Peyer's patch (tissue), 4 donors: ENCODE results near the gene GOLGA2. TPM values are rescaled to one million over a fixed set of nuclear protein-coding genes. Genes with fewer than 3 reads are reported as not detected.

Source experiments
- DNase-seq, 3 donors: peaks; one replicate each; pipeline ENCODE4 v3.0.0-alpha.2; 2017 to 2019
- H3K27ac ChIP-seq, 4 donors: fragments of 200-600 bp; sonication (generic); one replicate each; pipeline ENCODE4 v1.5.1; 2016 to 2019
- H3K27me3 ChIP-seq, 2 donors: fragments of 200-600 bp; sonication (generic); one replicate each; pipeline ENCODE4 v1.5.1; 2019
- H3K36me3 ChIP-seq, 3 donors: fragments of 200-600 bp; sonication (generic); one replicate each; pipeline ENCODE4 v1.5.1; 2016 to 2019
- H3K4me1 ChIP-seq, 4 donors: fragments of 200-600 bp; sonication (generic); one replicate each; pipeline ENCODE4 v1.5.1; 2016 to 2019
- H3K4me3 ChIP-seq, 4 donors: fragments of 200-600 bp; sonication (generic); 1 replicate in 3 of 4; 2 replicates in 1 of 4; pipeline ENCODE4 v1.5.1; 2016 to 2019; ENCODE audit warnings: mild to moderate bottlenecking in 1 of 4
- H3K9me3 ChIP-seq, 4 donors: fragments of 200-600 bp; sonication (generic); one replicate each; pipeline ENCODE4 v1.5.1; 2016 to 2019; ENCODE audit warnings: mild to moderate bottlenecking in 1 of 4
- POLR2A ChIP-seq, 2 donors: fragments of 450-650 bp; IDR thresholded peaks; one replicate each; pipeline ENCODE4 v1.5.1; 2017; ENCODE audit warnings: antibody characterized with exemption in 2 of 2, mild to moderate bottlenecking in 2 of 2, moderate library complexity in 2 of 2
- small RNA-seq, 2 donors: library from RNA; depleted of rRNA; stranded (forward); fragments of <200 nt; gene quantifications; one replicate each; pipeline ENCODE3, GENCODE V24; 2016
- total RNA-seq, 4 donors: library from RNA; depleted of rRNA; stranded (reverse); fragments of >200 nt; gene quantifications; one replicate each; pipeline ENCODE4 v1.1.0, GENCODE V29; 2016
- TF ChIP-seq, protein P1 (sequence below), 6 experiments: fragments of 450-650 bp in 4 of 6; fragments of 200-600 bp in 2 of 6; sonication (generic) in 1 of 6; IDR thresholded peaks; one replicate each; pipeline ENCODE4 v1.5.1; 2017 to 2019; ENCODE audit warnings: antibody characterized with exemption in 6 of 6, mild to moderate bottlenecking in 3 of 6, moderate library complexity in 1 of 6

The GOLGA2 gene
- total RNA-seq, 4 donors from 2014 or later, result 45.7 to 96.7 (median 92.5) TPM

GRCh38 chr9:128206916-128207910 is 68.6 kb downstream of the GOLGA2 start:
- peaks cover 0 to 24% (median 9%) of the 10 kb centered on the region in 4 donors for H3K4me1 ChIP-seq
- H3K9me3 ChIP-seq, result no peaks in the 10 kb centered on the region
- H3K27ac ChIP-seq, result no peak overlapping the region
- no peaks in the 10 kb centered on the region for H3K27me3 ChIP-seq
- no peak overlapping the region for H3K4me3 ChIP-seq
- TF ChIP-seq, protein P1, sequence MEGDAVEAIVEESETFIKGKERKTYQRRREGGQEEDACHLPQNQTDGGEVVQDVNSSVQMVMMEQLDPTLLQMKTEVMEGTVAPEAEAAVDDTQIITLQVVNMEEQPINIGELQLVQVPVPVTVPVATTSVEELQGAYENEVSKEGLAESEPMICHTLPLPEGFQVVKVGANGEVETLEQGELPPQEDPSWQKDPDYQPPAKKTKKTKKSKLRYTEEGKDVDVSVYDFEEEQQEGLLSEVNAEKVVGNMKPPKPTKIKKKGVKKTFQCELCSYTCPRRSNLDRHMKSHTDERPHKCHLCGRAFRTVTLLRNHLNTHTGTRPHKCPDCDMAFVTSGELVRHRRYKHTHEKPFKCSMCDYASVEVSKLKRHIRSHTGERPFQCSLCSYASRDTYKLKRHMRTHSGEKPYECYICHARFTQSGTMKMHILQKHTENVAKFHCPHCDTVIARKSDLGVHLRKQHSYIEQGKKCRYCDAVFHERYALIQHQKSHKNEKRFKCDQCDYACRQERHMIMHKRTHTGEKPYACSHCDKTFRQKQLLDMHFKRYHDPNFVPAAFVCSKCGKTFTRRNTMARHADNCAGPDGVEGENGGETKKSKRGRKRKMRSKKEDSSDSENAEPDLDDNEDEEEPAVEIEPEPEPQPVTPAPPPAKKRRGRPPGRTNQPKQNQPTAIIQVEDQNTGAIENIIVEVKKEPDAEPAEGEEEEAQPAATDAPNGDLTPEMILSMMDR (IDR thresholded peaks at IDR 0.05), result no peak
- no peak for TF ChIP-seq POLR2A (IDR thresholded peaks at IDR 0.05)
- DNase-seq, result no peak
- no peaks in the 10 kb centered on the region for H3K36me3 ChIP-seq

GRCh38 chr9:128206484-128206883 is 69.3 kb downstream of the GOLGA2 start:
- Histone ChIP-seq H3K9me3 (no peaks in the 10 kb centered on the region), H3K27me3 (no peaks in the 10 kb centered on the region), H3K36me3 (no peaks in the 10 kb centered on the region), H3K4me3 (no peak overlapping the region), H3K27ac (no peak overlapping the region), H3K4me1 (peaks cover 0 to 20% (median 9%) of the 10 kb centered on the region in 4 donors)
- no peak for TF ChIP-seq POLR2A (IDR thresholded peaks at IDR 0.05)
- TF ChIP-seq, protein P1 (IDR thresholded peaks at IDR 0.05), result no peak
- DNase-seq, result no peak

Small RNAs within 50 kb of the gene (small RNA-seq; reads per million reads assigned to genes)
- gene MIR199B, result 5.3 to 12.9 reads per million in 2 donors
- gene MIR3154, result 0 to 0.13 reads per million in 2 donors

Other genes starting within 250 kb of the GOLGA2 start
- gene NAIF1, start 208.7 kb downstream of the GOLGA2 start, total RNA-seq, result 10 to 100 TPM in 2 of 4 donors, 1 to 10 TPM in 2; 7.4 to 26.1 (median 11.8) TPM
- gene SLC25A25, start 207.8 kb downstream of the GOLGA2 start, total RNA-seq, result 10 to 100 TPM; 18.2 to 44.1 (median 28.2) TPM
- 100 to 1,000 TPM; 123 to 193 (median 168) TPM for gene PTGES2, start 148.3 kb downstream of the GOLGA2 start, total RNA-seq
- 100 to 1,000 TPM in 1 of 4 donors, 10 to 100 TPM in 2, 1 to 10 TPM in 1; 1.9 to 191 (median 37.1) TPM for gene LCN2, start 126.6 kb downstream of the GOLGA2 start, total RNA-seq
- 10 to 100 TPM; 38.8 to 93.7 (median 70.2) TPM for gene BBLN, start 115.7 kb downstream of the GOLGA2 start, total RNA-seq
- gene CIZ1, start 84.4 kb downstream of the GOLGA2 start, total RNA-seq, result 100 to 1,000 TPM in 2 of 4 donors, 10 to 100 TPM in 2; 52.2 to 144 (median 95.3) TPM
- gene DNM1, start 72.6 kb downstream of the GOLGA2 start, total RNA-seq, result 10 to 100 TPM; 14.5 to 85.8 (median 54.4) TPM
- 10 to 100 TPM; 18.3 to 27.2 (median 23.5) TPM for gene SWI5, start 269 bp upstream of the GOLGA2 start, total RNA-seq
- 10 to 100 TPM; 11.7 to 42.9 (median 17.4) TPM for gene TRUB2, start 46.4 kb upstream of the GOLGA2 start, total RNA-seq
- gene COQ4, start 46.8 kb upstream of the GOLGA2 start, total RNA-seq, result 100 to 1,000 TPM in 3 of 4 donors, 10 to 100 TPM in 1; 65.2 to 191 (median 132) TPM
- 100 to 1,000 TPM in 3 of 4 donors, 10 to 100 TPM in 1; 28.1 to 312 (median 149) TPM for gene SLC27A4, start 64.5 kb upstream of the GOLGA2 start, total RNA-seq
- 10 to 100 TPM; 24.9 to 47.7 (median 42.4) TPM for gene URM1, start 95.4 kb upstream of the GOLGA2 start, total RNA-seq
- 10 to 100 TPM in 1 of 4 donors, 1 to 10 TPM in 3; 3.3 to 16.5 (median 5.9) TPM for gene CERCAM, start 144.8 kb upstream of the GOLGA2 start, total RNA-seq
- 10 to 100 TPM in 3 of 4 donors, 1 to 10 TPM in 1; 8.4 to 83.3 (median 25.7) TPM for gene ODF2, start 180.0 kb upstream of the GOLGA2 start, total RNA-seq
- gene GLE1, start 228.7 kb upstream of the GOLGA2 start, total RNA-seq, result 10 to 100 TPM; 27.0 to 55.3 (median 28.3) TPM